H9 (cell line): ENCODE results near the gene JMJD8. TPM values are rescaled to one million over a fixed set of nuclear protein-coding genes. Genes with fewer than 3 reads are reported as not detected.
A peak's percentile ranks its signal among the peaks of the same experiment; 100 is the strongest.

Source experiments
- DNase-seq: peaks from one replicate; pipeline ENCODE4 v3.0.0-alpha.2; 2017
- H2AFZ ChIP-seq: one replicate; pipeline ENCODE4 v1.6.1; 2013; ENCODE audit warnings: mild to moderate bottlenecking, low read length, control low read depth, moderate library complexity
- H2AK5ac ChIP-seq: 2 replicates; pipeline ENCODE4 v1.6.1; 2013; ENCODE audit warnings: low read length, control low read depth, mixed read lengths; ENCODE audit not compliant: insufficient read length
- H2BK120ac ChIP-seq: one replicate; pipeline ENCODE4 v1.6.1; 2013; ENCODE audit warnings: low read depth, mild to moderate bottlenecking, low read length, control low read depth, inconsistent platforms; ENCODE audit not compliant: poor library complexity, severe bottlenecking
- H2BK12ac ChIP-seq: 2 replicates; pipeline ENCODE4 v1.6.1; 2013; ENCODE audit warnings: low read length, control low read depth, mixed read lengths, low read depth; ENCODE audit not compliant: insufficient read length
- H2BK15ac ChIP-seq: 2 replicates; pipeline ENCODE4 v1.6.1; 2013; ENCODE audit warnings: low read depth, low read length, control low read depth
- H2BK20ac ChIP-seq: one replicate; pipeline ENCODE4 v1.6.1; 2013; ENCODE audit warnings: low read depth, mild to moderate bottlenecking, low read length, control low read depth, inconsistent platforms; ENCODE audit not compliant: poor library complexity, severe bottlenecking
- H2BK5ac ChIP-seq: 2 replicates; pipeline ENCODE4 v1.6.1; 2013; ENCODE audit warnings: low read length, control low read depth, mixed read lengths; ENCODE audit not compliant: insufficient read length
- H3K14ac ChIP-seq: 2 replicates; pipeline ENCODE4 v1.6.1; 2013; ENCODE audit warnings: low read length, control low read depth; ENCODE audit not compliant: insufficient read depth
- H3K18ac ChIP-seq: 2 replicates; pipeline ENCODE4 v1.6.1; 2013; ENCODE audit warnings: low read depth, mild to moderate bottlenecking, mixed read lengths, low read length, control low read depth; ENCODE audit not compliant: insufficient read length
- H3K23ac ChIP-seq: 2 replicates; pipeline ENCODE4 v1.6.1; 2013; ENCODE audit warnings: low read length, control low read depth, mixed read lengths, low read depth; ENCODE audit not compliant: insufficient read length
- H3K23me2 ChIP-seq: 2 replicates; pipeline ENCODE4 v1.6.1; 2013; ENCODE audit warnings: low read depth, mild to moderate bottlenecking, mixed read lengths, low read length, control low read depth; ENCODE audit not compliant: insufficient read length, poor library complexity, severe bottlenecking
- H3K27ac ChIP-seq: 2 replicates; pipeline ENCODE4 v1.5.1; 2013; ENCODE audit warnings: low read length, control low read depth, mixed read lengths, low read depth; ENCODE audit not compliant: insufficient read length
- H3K27me3 ChIP-seq: 2 replicates; pipeline ENCODE4 v1.6.1; 2013; ENCODE audit warnings: low read length, control low read depth, inconsistent platforms; ENCODE audit not compliant: insufficient read depth
- H3K4ac ChIP-seq: 2 replicates; pipeline ENCODE4 v1.6.1; 2013; ENCODE audit warnings: low read depth, mild to moderate bottlenecking, control low read depth, inconsistent platforms, low read length, moderate library complexity
- H3K4me1 ChIP-seq: 2 replicates; pipeline ENCODE4 v1.6.1; 2013; ENCODE audit warnings: low read length, control low read depth, inconsistent platforms; ENCODE audit not compliant: insufficient read depth
- H3K4me2 ChIP-seq: 2 replicates; pipeline ENCODE4 v1.6.1; 2013; ENCODE audit warnings: low read length, control low read depth, mixed read lengths; ENCODE audit not compliant: insufficient read length, insufficient read depth
- H3K56ac ChIP-seq: 2 replicates; pipeline ENCODE4 v1.6.1; 2013; ENCODE audit warnings: low read depth, mild to moderate bottlenecking, mixed read lengths, low read length, control low read depth; ENCODE audit not compliant: insufficient read length
- H3K79me1 ChIP-seq: 2 replicates; pipeline ENCODE4 v1.6.1; 2013; ENCODE audit warnings: low read depth, mild to moderate bottlenecking, moderate library complexity, low read length, control low read depth, inconsistent platforms; ENCODE audit not compliant: insufficient read depth, poor library complexity, severe bottlenecking
- H3K79me2 ChIP-seq: 2 replicates; pipeline ENCODE4 v1.6.1; 2013; ENCODE audit warnings: low read length, control low read depth, inconsistent platforms; ENCODE audit not compliant: insufficient read depth
- H3K9ac ChIP-seq: 2 replicates; pipeline ENCODE4 v1.6.1; 2013; ENCODE audit warnings: low read length, control low read depth, mixed read lengths; ENCODE audit not compliant: insufficient read length; ENCODE audit errors: extremely low read depth
- H3K9me3 ChIP-seq: one replicate; pipeline ENCODE4 v1.6.1; 2013; ENCODE audit warnings: low read depth, low read length, inconsistent platforms; ENCODE audit not compliant: control insufficient read depth
- H3T11ph ChIP-seq: one replicate; pipeline ENCODE4 v1.6.1; 2013; ENCODE audit warnings: mild to moderate bottlenecking, low read length, control low read depth, inconsistent platforms
- H4K20me1 ChIP-seq: one replicate; pipeline ENCODE4 v1.6.1; 2013; ENCODE audit not compliant: control insufficient read depth, insufficient read length, insufficient read depth
- H4K5ac ChIP-seq: 2 replicates; pipeline ENCODE4 v1.6.1; 2013; ENCODE audit warnings: low read depth, mild to moderate bottlenecking, mixed read lengths, low read length, control low read depth; ENCODE audit not compliant: insufficient read length
- H4K8ac ChIP-seq: replicated peaks from 2 replicates; pipeline ENCODE4 v1.6.1; 2013; ENCODE audit warnings: low read length, control low read depth, mixed read lengths, low read depth; ENCODE audit not compliant: insufficient read length
- H4K91ac ChIP-seq: 2 replicates; pipeline ENCODE4 v1.6.1; 2013; ENCODE audit warnings: low read depth, mild to moderate bottlenecking, moderate library complexity, mixed read lengths, low read length, control low read depth; ENCODE audit not compliant: insufficient read length
- H3K27ac Mint-ChIP-seq, 3 experiments: 2 replicates in 2 of 3; 3 replicates in 1 of 3; pipeline ENCODE4 v1.8.0; 2020 to 2021; ENCODE audit warnings: mixed read lengths in 3 of 3, mild to moderate bottlenecking in 1 of 3, moderate library complexity in 1 of 3
- H3K27me3 Mint-ChIP-seq: 2 replicates; pipeline ENCODE4 v1.8.0; 2021; ENCODE audit warnings: low read depth, mild to moderate bottlenecking, moderate library complexity, mixed read lengths
- H3K36me3 Mint-ChIP-seq, 3 experiments: 2 replicates in 2 of 3; 3 replicates in 1 of 3; pipeline ENCODE4 v1.8.0; 2020 to 2021; ENCODE audit warnings: low read depth in 3 of 3, mixed read lengths in 3 of 3; ENCODE audit not compliant: insufficient read depth in 1 of 3
- H3K4me1 Mint-ChIP-seq, 2 experiments: 2 replicates each; pipeline ENCODE4 v1.8.0; 2020; ENCODE audit warnings: mixed read lengths in 2 of 2
- H3K4me3 Mint-ChIP-seq, 2 experiments: 2 replicates in 1 of 2; 3 replicates in 1 of 2; pipeline ENCODE4 v1.8.0; 2020 to 2021; ENCODE audit warnings: mild to moderate bottlenecking in 2 of 2, mixed read lengths in 2 of 2, moderate library complexity in 1 of 2
- H3K9me3 Mint-ChIP-seq, 2 experiments: 2 replicates in 1 of 2; 3 replicates in 1 of 2; pipeline ENCODE4 v1.8.0; 2020; ENCODE audit warnings: mild to moderate bottlenecking in 2 of 2, mixed read lengths in 2 of 2, moderate library complexity in 1 of 2
- CTCF ChIP-seq: fragments of 200-600 bp; sonication (generic); conservative IDR thresholded peaks from 3 replicates; pipeline ENCODE4 v1.8.0; 2021; ENCODE audit warnings: antibody characterized with exemption, mild to moderate bottlenecking
- WGBS: extraction: QIAGEN DNeasy Blood & Tissue Kit; methylation state at CpG from one replicate; pipeline ENCODE4 v1.1.7; 2013; ENCODE audit warnings: missing lambda C conversion rate, low lambda C conversion rate, mixed read lengths; ENCODE audit not compliant: insufficient read length; ENCODE audit errors: extremely low coverage; 5-methylcytosine and 5-hydroxymethylcytosine counted together
- total RNA-seq: library from RNA; stranded (reverse); gene quantifications from 2 replicates; pipeline ENCODE4 v1.2.1, GENCODE V29; 2021

The JMJD8 gene
- total RNA-seq, 1 experiment from 2014 or later = 52.7 TPM

- H3K9ac ChIP-seq = peak overlapping the region; percentile 1
- no CpG with 5 or more reads among the region's 72 CpGs for WGBS
Observed at GRCh38 chr16:642189-643049, 41.7 kb downstream of the JMJD8 start.

More at GRCh38 chr16:642189-643049, 41.7 kb downstream of the JMJD8 start:
- Mint-ChIP-seq H3K27me3 (no peaks in the 10 kb centered on the region; the same call in 1 of the 2 replicates), H3K9me3 (no peaks in the 10 kb centered on the region), H3K27ac (peak overlapping the region in 1 of 3 experiments; percentile 53; a peak in 1 of 7 replicates), H3K4me1 (peaks cover 13 to 27% of the 10 kb centered on the region in 2 experiments), H3K36me3 (peaks cover 2 to 15% (median 4%) of the 10 kb centered on the region in 3 experiments; a peak in 4 of 7 replicates), H3K4me3 (peak overlapping the region; percentile 68 to 77)
- Histone ChIP-seq H3K23ac (no peak overlapping the region), H2AK5ac (no peak overlapping the region), H3K4ac (no peak overlapping the region), H3K79me2 (no peaks in the 10 kb centered on the region), H2AFZ (no peak overlapping the region), H2BK12ac (no peak overlapping the region), H4K91ac (no peak overlapping the region), H3K56ac (no peak overlapping the region), H3K14ac (0 out of 2 replicates have a peak overlapping the region, but pooled peaks have one; percentile 10), H4K8ac (no peak overlapping the region), H2BK120ac (no peak overlapping the region), H2BK5ac (no peak overlapping the region), H4K5ac (no peak overlapping the region), H4K20me1 (no peaks in the 10 kb centered on the region), H3K9me3 (no peaks in the 10 kb centered on the region), H3K4me1 (no peaks in the 10 kb centered on the region; the same call in 1 of the 2 replicates), H3K27me3 (no peaks in the 10 kb centered on the region), H2BK15ac (no peak overlapping the region), H3K18ac (peak overlapping the region; percentile 0), H3K27ac (no peak overlapping the region), H2BK20ac (no peak overlapping the region), H3K79me1 (no peaks in the 10 kb centered on the region), H3K23me2 (peaks cover 6% of the 10 kb centered on the region), H3K4me2 (peak overlapping the region; percentile 55), H3T11ph (no peak overlapping the region)
- no peak for TF ChIP-seq CTCF
- no peak for DNase-seq
